ENCODE data around the gene FBXW8.

DNA sequence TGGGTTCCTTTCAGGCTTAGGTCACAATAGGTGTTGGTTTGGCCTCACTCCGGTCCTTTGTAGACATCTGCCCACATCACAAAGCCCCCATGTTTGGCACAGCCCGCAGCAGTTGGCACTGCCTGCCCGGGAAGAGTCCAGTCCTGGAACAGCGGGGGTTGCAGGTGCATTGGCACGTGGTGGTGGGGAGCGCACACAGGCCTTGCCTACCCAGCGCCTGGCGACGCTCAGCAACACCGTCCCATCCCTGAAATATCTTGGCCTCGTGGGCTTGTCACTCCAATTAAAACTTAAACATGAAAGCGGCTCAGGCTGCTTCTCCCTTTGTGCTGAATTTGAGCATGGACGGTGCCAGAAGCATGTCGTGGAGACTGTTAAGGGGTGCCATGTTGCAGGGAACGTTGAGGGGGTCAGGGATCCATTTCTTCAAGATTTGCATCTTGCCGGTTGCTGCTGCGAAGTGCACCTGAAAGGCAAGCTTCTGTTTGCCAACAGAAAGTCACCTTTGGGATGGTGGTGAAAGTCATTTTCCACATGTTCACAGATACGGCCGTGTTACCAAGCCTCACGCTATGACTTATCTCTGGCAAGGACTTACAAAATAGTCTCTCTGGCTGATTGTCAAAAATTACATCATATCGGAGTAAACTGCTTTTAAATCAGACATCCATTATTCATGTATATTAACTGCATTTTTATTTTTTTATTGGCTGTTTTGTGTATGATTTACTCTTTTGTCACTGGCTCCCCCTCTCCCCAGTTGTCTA, 91.5 kb downstream of the FBXW8 start:
- TF ChIP-seq ZFX (IDR thresholded peaks at IDR 0.05), result no peak
- TF ChIP-seq, protein P1, sequence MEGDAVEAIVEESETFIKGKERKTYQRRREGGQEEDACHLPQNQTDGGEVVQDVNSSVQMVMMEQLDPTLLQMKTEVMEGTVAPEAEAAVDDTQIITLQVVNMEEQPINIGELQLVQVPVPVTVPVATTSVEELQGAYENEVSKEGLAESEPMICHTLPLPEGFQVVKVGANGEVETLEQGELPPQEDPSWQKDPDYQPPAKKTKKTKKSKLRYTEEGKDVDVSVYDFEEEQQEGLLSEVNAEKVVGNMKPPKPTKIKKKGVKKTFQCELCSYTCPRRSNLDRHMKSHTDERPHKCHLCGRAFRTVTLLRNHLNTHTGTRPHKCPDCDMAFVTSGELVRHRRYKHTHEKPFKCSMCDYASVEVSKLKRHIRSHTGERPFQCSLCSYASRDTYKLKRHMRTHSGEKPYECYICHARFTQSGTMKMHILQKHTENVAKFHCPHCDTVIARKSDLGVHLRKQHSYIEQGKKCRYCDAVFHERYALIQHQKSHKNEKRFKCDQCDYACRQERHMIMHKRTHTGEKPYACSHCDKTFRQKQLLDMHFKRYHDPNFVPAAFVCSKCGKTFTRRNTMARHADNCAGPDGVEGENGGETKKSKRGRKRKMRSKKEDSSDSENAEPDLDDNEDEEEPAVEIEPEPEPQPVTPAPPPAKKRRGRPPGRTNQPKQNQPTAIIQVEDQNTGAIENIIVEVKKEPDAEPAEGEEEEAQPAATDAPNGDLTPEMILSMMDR (conservative IDR thresholded peaks at IDR 0.05), result no peak
